Measurements from ENCODE around the gene ABTB1.

Gene ABTB1

GRCh38 chr3:127682561-127682960, 9.8 kb downstream of the ABTB1 start:
- H3K9me3 ChIP-seq = no peaks in the 10 kb centered on the region

GRCh38 chr3:127684871-127685707, 12.3 kb downstream of the ABTB1 start:
- H3K4me1 ChIP-seq (ENCODE audit: control insufficient read depth in 1 of 2, insufficient read depth in 1 of 2, low read depth in 1 of 2, low read length in 1 of 2) = peaks cover 56 to 57% of the 10 kb centered on the region in 2 experiments
- peaks cover 30% of the 10 kb centered on the region for H3K36me3 ChIP-seq
- H3K27me3 ChIP-seq = no peaks in the 10 kb centered on the region
- H3K27ac ChIP-seq = peak overlapping the region; percentile 99
- peak overlapping the region in 1 of 2 experiments; percentile 44 for H3K4me3 ChIP-seq (ENCODE audit: low read depth in 1 of 2, low read length in 1 of 2)
- H3K9me3 ChIP-seq = no peaks in the 10 kb centered on the region
- no peak for TF ChIP-seq CTCF (IDR thresholded peaks at IDR 0.05)

More at GRCh38 chr3:127682561-127682960, 9.8 kb downstream of the ABTB1 start:
- no peaks in the 10 kb centered on the region for H3K27me3 ChIP-seq
- H3K4me1 ChIP-seq (ENCODE audit: control insufficient read depth in 1 of 2, insufficient read depth in 1 of 2, low read depth in 1 of 2, low read length in 1 of 2) = peaks cover 81 to 83% of the 10 kb centered on the region in 2 experiments
- peak overlapping the region; percentile 99 for H3K27ac ChIP-seq
- H3K36me3 ChIP-seq = peaks cover 56% of the 10 kb centered on the region
- TF ChIP-seq CTCF (IDR thresholded peaks at IDR 0.05) = no peak
- peak overlapping the region in 1 of 2 experiments; percentile 44 for H3K4me3 ChIP-seq (ENCODE audit: low read depth in 1 of 2, low read length in 1 of 2)

GRCh38 chr3:127685708-127686511, 13.2 kb downstream of the ABTB1 start:
- no peak for TF ChIP-seq CTCF (IDR thresholded peaks at IDR 0.05)
- Histone ChIP-seq H3K4me3 (ENCODE audit: low read depth in 1 of 2, low read length in 1 of 2) (no peak overlapping the region), H3K27me3 (no peaks in the 10 kb centered on the region), H3K36me3 (peaks cover 22% of the 10 kb centered on the region), H3K27ac (peak overlapping the region; percentile 99), H3K4me1 (ENCODE audit: control insufficient read depth in 1 of 2, insufficient read depth in 1 of 2, low read depth in 1 of 2, low read length in 1 of 2) (peaks cover 48 to 49% of the 10 kb centered on the region in 2 experiments), H3K9me3 (no peaks in the 10 kb centered on the region)

DNA sequence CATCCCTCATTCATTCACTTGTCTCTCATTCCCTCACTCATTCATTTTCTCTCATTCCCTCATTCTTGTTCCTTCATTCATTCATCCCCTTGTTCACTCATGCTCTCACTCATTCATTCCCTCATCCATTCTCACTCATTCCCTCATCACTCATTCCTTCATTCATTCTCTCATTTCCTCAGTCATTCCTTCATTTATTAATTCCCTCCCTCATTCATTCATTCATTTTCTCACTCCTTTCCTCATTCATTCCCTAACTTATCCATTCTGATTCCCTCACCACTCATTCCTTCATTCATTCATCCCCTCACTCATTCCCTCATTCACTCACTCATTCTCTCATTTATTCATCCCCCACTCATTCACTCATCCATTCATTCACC, 13.8 kb downstream of the ABTB1 start:
- H3K36me3 ChIP-seq = peaks cover 16% of the 10 kb centered on the region
- H3K27ac ChIP-seq = no peak overlapping the region
- no peaks in the 10 kb centered on the region for H3K9me3 ChIP-seq
- no peaks in the 10 kb centered on the region for H3K27me3 ChIP-seq
- H3K4me3 ChIP-seq (ENCODE audit: low read depth in 1 of 2, low read length in 1 of 2) = no peak overlapping the region
- H3K4me1 ChIP-seq (ENCODE audit: control insufficient read depth in 1 of 2, insufficient read depth in 1 of 2, low read depth in 1 of 2, low read length in 1 of 2) = peaks cover 42 to 43% of the 10 kb centered on the region in 2 experiments
- no peak for TF ChIP-seq CTCF (IDR thresholded peaks at IDR 0.05)

GRCh38 chr3:127687228-127687737, 14.5 kb downstream of the ABTB1 start:
- Histone ChIP-seq H3K4me3 (ENCODE audit: low read depth in 1 of 2, low read length in 1 of 2) (no peak overlapping the region), H3K27ac (no peak overlapping the region), H3K4me1 (ENCODE audit: control insufficient read depth in 1 of 2, insufficient read depth in 1 of 2, low read depth in 1 of 2, low read length in 1 of 2) (peaks cover 34 to 35% of the 10 kb centered on the region in 2 experiments), H3K36me3 (peaks cover 8% of the 10 kb centered on the region), H3K27me3 (no peaks in the 10 kb centered on the region), H3K9me3 (no peaks in the 10 kb centered on the region)
- TF ChIP-seq CTCF (IDR thresholded peaks at IDR 0.05) = no peak
